Calu3 (cell line): Measurements from ENCODE around the gene STXBP5L. TPM values are rescaled to one million over a fixed set of nuclear protein-coding genes. Genes with fewer than 3 reads are reported as not detected.

Source experiments
- BruUV-seq: library from RNA; stranded (reverse); fragments of 400-500 nt; replicated peaks from 2 replicates; lab custom pipeline; 2021; lab: Mats Ljungman, UMichigan
- CTCF ChIA-PET: fragments of 300-600 bp; sonication (Branson Sonifier 250); formaldehyde crosslinking; loops from one replicate; lab custom pipeline; 2022; ENCODE audit warnings: antibody characterized with exemption; lab: Charles Lee
- DNase-seq: peaks from one replicate; pipeline ENCODE4 v3.0.0; 2022
- H3K27ac Mint-ChIP-seq: one replicate; pipeline ENCODE4 v1.8.0; 2022; ENCODE audit warnings: mixed read lengths; ENCODE audit not compliant: unreplicated experiment
- H3K27me3 Mint-ChIP-seq: one replicate; pipeline ENCODE4 v1.8.0; 2022; ENCODE audit warnings: mixed read lengths; ENCODE audit not compliant: unreplicated experiment
- H3K36me3 Mint-ChIP-seq: one replicate; pipeline ENCODE4 v1.8.0; 2022; ENCODE audit warnings: mild to moderate bottlenecking, moderate library complexity, mixed read lengths; ENCODE audit not compliant: insufficient read depth, unreplicated experiment
- H3K4me1 Mint-ChIP-seq: one replicate; pipeline ENCODE4 v1.8.0; 2022; ENCODE audit warnings: mild to moderate bottlenecking, low read depth, mixed read lengths; ENCODE audit not compliant: unreplicated experiment
- H3K4me3 Mint-ChIP-seq: one replicate; pipeline ENCODE4 v1.8.0; 2022; ENCODE audit warnings: mild to moderate bottlenecking, low read depth, moderate library complexity, mixed read lengths; ENCODE audit not compliant: unreplicated experiment
- H3K9me3 Mint-ChIP-seq: one replicate; pipeline ENCODE4 v1.8.0; 2022; ENCODE audit warnings: low read depth, mixed read lengths; ENCODE audit not compliant: unreplicated experiment
- CTCF ChIP-seq: fragments of 200-600 bp; IDR thresholded peaks from one replicate; pipeline ENCODE4 v1.8.0; 2022; ENCODE audit warnings: antibody characterized with exemption; ENCODE audit not compliant: unreplicated experiment
- intact Hi-C: fragments of 100-400 bp; cut with micrococcal nuclease; formaldehyde crosslinking; loops from one replicate; pipeline ENCODE4 v1.10.0; 2022; ENCODE audit not compliant: unreplicated experiment
- total RNA-seq: library from RNA; stranded (reverse); gene quantifications from 2 replicates; pipeline ENCODE4 v1.2.3, GENCODE V29; 2022

STXBP5L gene
- total RNA-seq, 1 experiment from 2014 or later, result not detected

GRCh38 chr3:121111914-121112612, 204.1 kb downstream of the STXBP5L start:
- peaks cover 7% of the 10 kb centered on the region for H3K9me3 Mint-ChIP-seq
- no peaks in the 10 kb centered on the region for H3K4me1 Mint-ChIP-seq
- no peak overlapping the region for H3K4me3 Mint-ChIP-seq
- intact Hi-C loops, result no loop called here
- DNase-seq, result no peak
- H3K27me3 Mint-ChIP-seq, result no peaks in the 10 kb centered on the region
- CTCF ChIA-PET, result no interaction called here
- no peak overlapping the region for H3K27ac Mint-ChIP-seq
- no peaks in the 10 kb centered on the region for H3K36me3 Mint-ChIP-seq
- BruUV-seq, result no TSS peak
- TF ChIP-seq CTCF, result no peak

- Mint-ChIP-seq H3K9me3 (no peaks in the 10 kb centered on the region), H3K27ac (no peak overlapping the region), H3K36me3 (no peaks in the 10 kb centered on the region), H3K4me1 (no peaks in the 10 kb centered on the region), H3K27me3 (no peaks in the 10 kb centered on the region), H3K4me3 (no peak overlapping the region)
- TF ChIP-seq CTCF, result no peak
- CTCF ChIA-PET, result no interaction called here
- intact Hi-C loops, result no loop called here
- BruUV-seq, result no TSS peak
- DNase-seq, result no peak
These were observed 218.2 kb downstream of the STXBP5L start for GRCh38 chr3:121126033-121126706.

- CTCF ChIA-PET, result no interaction called here
- Mint-ChIP-seq H3K27ac (no peak overlapping the region), H3K9me3 (no peaks in the 10 kb centered on the region), H3K27me3 (no peaks in the 10 kb centered on the region), H3K4me3 (no peak overlapping the region), H3K4me1 (no peaks in the 10 kb centered on the region), H3K36me3 (no peaks in the 10 kb centered on the region)
- no peak for DNase-seq
- BruUV-seq, result no TSS peak
- no peak for TF ChIP-seq CTCF
- intact Hi-C loops, result no loop called here
These were observed 218.7 kb downstream of the STXBP5L start for GRCh38 chr3:121126707-121127035.

GRCh38 chr3:121152573-121152972, 244.6 kb downstream of the STXBP5L start:
- Mint-ChIP-seq H3K9me3 (no peaks in the 10 kb centered on the region), H3K4me1 (no peaks in the 10 kb centered on the region), H3K27ac (no peak overlapping the region), H3K4me3 (no peak overlapping the region), H3K36me3 (no peaks in the 10 kb centered on the region), H3K27me3 (no peaks in the 10 kb centered on the region)
- DNase-seq, result no peak
- BruUV-seq, result no TSS peak
- no peak for TF ChIP-seq CTCF
- CTCF ChIA-PET, result no interaction called here
- intact Hi-C loops, result loop anchor here (10.0 kb wide), 1 partner anchor 588 kb away; no protein-coding TSS in a partner anchor
